Natural killer cell (primary cell): ENCODE results near the gene FBP2. TPM values are rescaled to one million over a fixed set of nuclear protein-coding genes. Genes with fewer than 3 reads are reported as not detected.
"Not testable (repeated sequence)": the region's sequence is repeated elsewhere in the genome, so short reads cannot be mapped to it uniquely, and the experiment has no call there.

Experiments
- ATAC-seq, 3 donors: fragments of 150-1000 bp in 2 of 3; fragments of 200-7000 bp in 1 of 3; cut with Tn5 transposase; 1 replicate in 1 of 3; 2 replicates in 2 of 3; pipeline ENCODE4 v1.10.0; 2021; ENCODE audit warnings: mild to moderate bottlenecking in 2 of 3, moderate library complexity in 2 of 3
- DNase-seq, 2 donors: peaks; one replicate each; pipeline versions ENCODE4 v3.0.0 to v3.0.0-alpha.2; 2013 to 2021; ENCODE audit warnings: mixed read lengths in 1 of 2
- H3K27ac ChIP-seq: one replicate; pipeline ENCODE4 v1.5.1; 2013; ENCODE audit warnings: mild to moderate bottlenecking, low read length
- H3K27me3 ChIP-seq: one replicate; pipeline ENCODE4 v1.6.1; 2013; ENCODE audit warnings: low read length; ENCODE audit not compliant: control insufficient read depth, insufficient read depth
- H3K36me3 ChIP-seq: one replicate; pipeline ENCODE4 v1.6.1; 2013; ENCODE audit warnings: low read length; ENCODE audit not compliant: control insufficient read depth, insufficient read depth
- H3K4me1 ChIP-seq: one replicate; pipeline ENCODE4 v1.6.1; 2013; ENCODE audit warnings: low read length; ENCODE audit not compliant: control insufficient read depth, insufficient read depth
- H3K4me3 ChIP-seq: one replicate; pipeline ENCODE4 v1.5.1; 2013; ENCODE audit warnings: low read length
- H3K9me3 ChIP-seq: one replicate; pipeline ENCODE4 v1.6.1; 2013; ENCODE audit warnings: low read length; ENCODE audit not compliant: control insufficient read depth, insufficient read depth
- H3K27ac Mint-ChIP-seq, 2 donors: one replicate each; pipeline ENCODE4 v1.8.0; 2022; ENCODE audit warnings: mild to moderate bottlenecking in 2 of 2, mixed read lengths in 2 of 2, moderate library complexity in 1 of 2
- H3K27me3 Mint-ChIP-seq, 2 donors: one replicate each; pipeline ENCODE4 v1.8.0; 2022; ENCODE audit warnings: low read depth in 2 of 2, mixed read lengths in 2 of 2
- H3K36me3 Mint-ChIP-seq: one replicate; pipeline ENCODE4 v1.8.0; 2022; ENCODE audit warnings: mixed read lengths
- H3K4me1 Mint-ChIP-seq, 2 donors: one replicate each; pipeline ENCODE4 v1.8.0; 2022; ENCODE audit warnings: mixed read lengths in 2 of 2
- H3K4me3 Mint-ChIP-seq: one replicate; pipeline ENCODE4 v1.8.0; 2022; ENCODE audit warnings: mild to moderate bottlenecking, moderate library complexity, mixed read lengths
- H3K9me3 Mint-ChIP-seq, 2 donors: one replicate each; pipeline ENCODE4 v1.8.0; 2022; ENCODE audit warnings: mixed read lengths in 2 of 2
- CTCF ChIP-seq: fragments of 200-600 bp; IDR thresholded peaks from one replicate; pipeline ENCODE4 v1.8.0; 2022; ENCODE audit warnings: antibody characterized with exemption
- WGBS: methylation state at CpG from one replicate; pipeline ENCODE4 v1.1.7; 2013; ENCODE audit warnings: missing lambda C conversion rate; ENCODE audit not compliant: insufficient coverage; 5-methylcytosine and 5-hydroxymethylcytosine counted together
- intact Hi-C: fragments of 100-400 bp; cut with micrococcal nuclease; formaldehyde crosslinking; loops from one replicate; pipeline ENCODE4 v1.14.2; 2022
- total RNA-seq, 4 donors: library from RNA; stranded (reverse); fragments of 120-200 nt in 1 of 4; gene quantifications; one replicate each; pipeline versions ENCODE4 v1.2.3 to v1.2.4, GENCODE V29; 2013 to 2022

FBP2 gene
- total RNA-seq, 3 donors from 2014 or later (not counting 1 experiment from before 2014, with no cell fraction given) = not detected

DNA sequence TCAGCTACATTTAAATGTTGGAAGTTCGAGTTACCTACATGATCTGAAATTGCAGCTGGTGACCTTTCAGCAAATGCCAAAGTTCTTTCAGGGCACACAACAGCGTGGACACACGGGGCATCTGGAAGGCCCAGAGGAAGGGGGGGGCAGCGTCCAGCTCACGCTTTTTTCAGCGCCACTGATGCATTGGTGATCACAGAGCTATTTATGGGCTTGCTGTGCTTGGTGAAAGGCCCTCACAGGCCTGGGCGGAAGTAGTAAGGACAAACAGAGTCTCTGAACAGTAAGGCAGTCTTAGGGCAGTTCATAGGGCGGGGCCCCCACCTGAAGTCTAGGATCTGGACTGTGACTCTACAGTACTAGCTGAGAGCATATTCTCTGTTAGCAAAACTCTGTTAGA is 6.6 kb upstream of the FBP2 start:
- Mint-ChIP-seq H3K36me3 (peaks cover 6% of the 10 kb centered on the region), H3K4me1 (peaks cover 6% of the 10 kb centered on the region in 2 donors), H3K9me3 (no peaks in the 10 kb centered on the region), H3K4me3 (no peak overlapping the region), H3K27me3 (peaks cover 0 to 7% of the 10 kb centered on the region in 2 donors), H3K27ac (no peak overlapping the region)
- no peak for TF ChIP-seq CTCF
- no peaks in the 10 kb centered on the region for H3K36me3 ChIP-seq
- 85% methylated on average over 8 of the region's 8 CpGs for WGBS
- ATAC-seq (no peak), DNase-seq (no peak)
- H3K4me1 ChIP-seq = no peaks in the 10 kb centered on the region
- no peaks in the 10 kb centered on the region for H3K9me3 ChIP-seq
- no peak overlapping the region for H3K27ac ChIP-seq
- H3K4me3 ChIP-seq = no peak overlapping the region
- H3K27me3 ChIP-seq = no peaks in the 10 kb centered on the region
- intact Hi-C loops = no loop called here

DNA sequence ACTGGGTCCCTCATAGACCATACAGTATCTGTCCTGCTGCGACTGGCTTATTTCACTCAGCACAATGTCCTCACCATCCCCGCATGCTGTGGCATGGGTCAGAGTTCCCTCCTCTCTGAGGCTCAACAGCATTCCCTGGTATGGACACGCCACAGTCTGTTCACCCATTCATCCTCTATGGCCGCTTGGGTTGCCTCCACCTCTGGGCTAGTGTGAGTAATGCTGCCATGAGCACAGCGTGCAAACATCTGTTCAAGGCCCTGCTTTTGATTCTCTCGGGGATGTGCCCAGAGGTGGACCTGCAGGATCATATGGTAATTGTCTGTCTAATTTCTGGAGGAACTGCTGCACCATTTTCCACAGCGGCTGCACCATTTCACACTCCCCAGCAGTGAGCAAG is 5.5 kb upstream of the FBP2 start:
- H3K4me3 ChIP-seq = no peak overlapping the region
- Mint-ChIP-seq H3K36me3 (no peaks in the 10 kb centered on the region), H3K27me3 (peaks cover 2 to 7% of the 10 kb centered on the region in 2 donors), H3K9me3 (no peaks in the 10 kb centered on the region), H3K27ac (no peak overlapping the region), H3K4me1 (peaks cover 6% of the 10 kb centered on the region in 2 donors), H3K4me3 (no peak overlapping the region)
- H3K27me3 ChIP-seq = no peaks in the 10 kb centered on the region
- DNase-seq = no peak
- no peak for TF ChIP-seq CTCF
- no peaks in the 10 kb centered on the region for H3K4me1 ChIP-seq
- ATAC-seq = no peak
- no peaks in the 10 kb centered on the region for H3K9me3 ChIP-seq
- 90% methylated on average over 7 of the region's 7 CpGs for WGBS
- intact Hi-C loops = no loop called here
- H3K27ac ChIP-seq = no peak overlapping the region
- no peaks in the 10 kb centered on the region for H3K36me3 ChIP-seq

GRCh38 chr9:94592683-94593082 is 941 bp downstream of the FBP2 start:
- H3K4me3 Mint-ChIP-seq, intact Hi-C loops, H3K9me3 ChIP-seq, H3K36me3 ChIP-seq, H3K4me3 ChIP-seq, H3K4me1 ChIP-seq, ATAC-seq, H3K27ac Mint-ChIP-seq, H3K27me3 ChIP-seq, H3K4me1 Mint-ChIP-seq, DNase-seq, H3K27ac ChIP-seq, H3K36me3 Mint-ChIP-seq, H3K9me3 Mint-ChIP-seq: not testable (repeated sequence)
- peaks cover 7 to 10% of the 10 kb centered on the region in 2 donors for H3K27me3 Mint-ChIP-seq
- 79% methylated on average over 7 of the region's 7 CpGs for WGBS

DNA sequence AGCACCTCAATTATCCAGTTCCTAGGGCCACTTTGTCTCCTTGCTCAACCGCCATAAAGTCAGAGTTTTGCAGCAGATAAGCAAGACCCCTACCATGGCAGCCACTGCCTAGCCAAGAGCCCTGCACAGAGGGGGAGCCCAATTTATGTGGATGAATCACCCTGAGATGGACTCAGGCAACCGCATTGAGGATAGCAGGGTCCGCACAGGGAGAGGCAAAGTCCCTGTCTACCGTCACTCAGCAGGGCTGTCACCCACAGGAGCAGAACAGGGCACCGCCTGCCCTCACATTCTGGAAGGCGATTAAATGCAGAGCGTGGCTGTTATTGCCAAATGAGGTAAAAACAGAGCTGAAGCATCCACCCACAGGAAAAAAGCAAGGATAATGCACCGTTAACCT is 1.7 kb downstream of the FBP2 start:
- H3K4me3 ChIP-seq = no peak overlapping the region
- no peaks in the 10 kb centered on the region for H3K36me3 Mint-ChIP-seq
- no peaks in the 10 kb centered on the region for H3K9me3 Mint-ChIP-seq
- WGBS = 96% methylated on average over 7 of the region's 8 CpGs
- H3K27me3 Mint-ChIP-seq = peaks cover 0 to 10% of the 10 kb centered on the region in 2 donors
- H3K9me3 ChIP-seq = no peaks in the 10 kb centered on the region
- no peaks in the 10 kb centered on the region for H3K27me3 ChIP-seq
- no peak for TF ChIP-seq CTCF
- DNase-seq = no peak
- H3K27ac ChIP-seq = no peak overlapping the region
- no peaks in the 10 kb centered on the region for H3K4me1 Mint-ChIP-seq
- ATAC-seq = no peak
- H3K4me1 ChIP-seq = peaks cover under 1% of the 10 kb centered on the region
- intact Hi-C loops = no loop called here
- H3K4me3 Mint-ChIP-seq = no peak overlapping the region
- H3K36me3 ChIP-seq = no peaks in the 10 kb centered on the region
- no peak overlapping the region for H3K27ac Mint-ChIP-seq

- H3K27ac Mint-ChIP-seq, H3K4me1 Mint-ChIP-seq, H3K27me3 ChIP-seq, intact Hi-C loops, ATAC-seq, H3K4me1 ChIP-seq, H3K9me3 Mint-ChIP-seq, H3K36me3 ChIP-seq, DNase-seq, H3K4me3 ChIP-seq, H3K27ac ChIP-seq, H3K9me3 ChIP-seq, H3K4me3 Mint-ChIP-seq, H3K36me3 Mint-ChIP-seq: not testable (repeated sequence)
- 85% methylated on average over 37 of the region's 38 CpGs for WGBS
- H3K27me3 Mint-ChIP-seq = peaks cover 0 to 10% of the 10 kb centered on the region in 2 donors
These were observed 2.5 kb downstream of the FBP2 start for GRCh38 chr9:94591046-94591545.
